NCI-H1436 (cell line): ENCODE results near the gene TTC39A.

Experiments
- DNase-seq: peaks from one replicate; lab custom pipeline; 2025; lab: John Stamatoyannopoulos, UW

Gene TTC39A

GRCh38 chr1:51314974-51315373 is 15.4 kb downstream of the TTC39A start:
- no peak for DNase-seq

GRCh38 chr1:51313961-51314777 is 16.2 kb downstream of the TTC39A start:
- no peak for DNase-seq

DNA sequence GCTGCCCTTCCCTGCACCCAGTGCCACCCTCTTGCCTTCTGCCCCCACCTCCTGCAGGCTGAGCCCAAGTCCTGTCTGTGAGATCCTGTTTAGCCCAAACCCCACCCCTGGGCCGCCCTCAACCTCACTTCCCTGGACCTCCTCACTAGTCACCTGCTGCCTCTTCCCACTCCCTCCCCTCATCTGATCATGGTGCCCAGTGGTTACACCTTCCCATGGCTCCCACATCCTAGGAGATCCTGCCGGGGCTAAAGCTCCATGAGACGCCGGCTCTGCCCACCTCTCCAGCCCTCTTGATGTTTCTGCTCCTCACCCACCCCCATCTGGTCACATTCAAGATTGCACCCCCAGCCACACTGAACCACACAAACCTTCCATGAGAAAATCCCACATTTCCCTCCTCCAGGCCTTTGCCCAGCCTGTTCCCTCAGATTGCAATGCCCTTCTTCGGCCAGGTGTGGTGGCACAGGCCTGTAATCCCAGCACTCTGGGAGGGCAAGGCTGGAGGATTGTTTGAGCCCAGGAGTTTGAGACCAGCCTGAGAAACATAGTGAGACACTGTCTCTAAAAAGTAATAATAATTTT is 17.0 kb downstream of the TTC39A start:
- no peak for DNase-seq

- DNase-seq: no peak
These were observed 17.6 kb downstream of the TTC39A start for GRCh38 chr1:51312718-51313117.

- DNase-seq: no peak
These were observed 18.5 kb downstream of the TTC39A start for GRCh38 chr1:51311826-51312225.

DNA sequence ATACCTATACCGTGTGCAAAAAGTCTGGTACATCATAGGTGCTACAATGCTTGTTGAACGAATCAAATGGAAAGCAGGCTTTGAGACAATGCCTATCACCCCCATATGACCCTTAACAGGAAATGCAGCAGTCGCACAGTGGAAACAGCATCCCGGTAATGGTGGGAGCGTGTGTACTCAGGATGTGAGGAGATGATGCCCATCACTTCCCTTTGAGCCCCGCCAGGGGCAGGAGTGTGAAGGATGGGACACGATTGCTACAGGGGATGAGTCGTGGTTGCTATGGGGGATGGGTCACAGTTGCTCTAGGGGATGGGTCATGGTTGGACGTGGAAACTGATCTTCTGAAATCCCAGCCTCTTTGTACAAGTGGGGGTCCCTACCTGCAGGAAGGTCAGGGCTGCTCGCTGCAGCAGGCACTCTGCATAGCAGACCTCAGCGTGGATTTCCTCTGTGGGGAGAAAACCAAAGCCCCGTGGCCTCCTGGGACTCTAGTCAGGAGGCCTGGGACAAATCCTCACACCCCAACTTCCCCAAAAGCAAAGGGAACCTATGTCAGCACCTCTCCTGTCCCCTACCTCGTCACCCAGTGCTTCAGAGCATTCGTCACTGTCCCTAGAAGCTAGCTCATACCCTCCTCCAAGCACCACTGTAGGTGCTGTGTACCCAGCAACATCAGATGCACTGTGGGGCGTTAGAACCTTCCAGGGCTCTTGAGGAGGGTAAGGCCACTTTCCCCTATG is 19.3 kb downstream of the TTC39A start:
- DNase-seq: no peak

GRCh38 chr1:51309291-51309690 is 21.1 kb downstream of the TTC39A start:
- DNase-seq: no peak

GRCh38 chr1:51308636-51309035 is 21.7 kb downstream of the TTC39A start:
- no peak for DNase-seq

- DNase-seq: no peak
These were observed 23.4 kb downstream of the TTC39A start for GRCh38 chr1:51306950-51307349.

GRCh38 chr1:51305371-51305823 is 25.0 kb downstream of the TTC39A start:
- DNase-seq: no peak

DNA sequence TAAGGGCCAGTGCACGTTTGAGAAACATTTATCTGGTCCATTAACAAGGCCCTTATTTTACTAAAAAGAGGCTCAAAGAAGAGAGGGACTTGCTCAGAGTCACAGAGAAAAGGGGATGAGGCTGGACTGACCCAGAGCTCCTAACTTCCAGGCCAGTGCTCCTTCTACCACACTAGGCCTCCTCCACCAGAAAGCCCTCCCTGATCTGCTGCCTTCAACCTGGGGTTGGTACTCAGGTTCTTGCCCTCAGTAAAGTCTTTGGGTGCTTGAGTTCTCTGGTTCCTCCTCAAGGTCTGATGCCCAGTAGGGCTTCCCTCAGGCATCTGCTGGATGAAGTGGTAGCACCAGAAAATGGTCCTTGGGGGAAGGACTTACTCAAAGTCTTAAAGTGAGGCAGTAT is 26.0 kb downstream of the TTC39A start:
- DNase-seq: no peak

DNA sequence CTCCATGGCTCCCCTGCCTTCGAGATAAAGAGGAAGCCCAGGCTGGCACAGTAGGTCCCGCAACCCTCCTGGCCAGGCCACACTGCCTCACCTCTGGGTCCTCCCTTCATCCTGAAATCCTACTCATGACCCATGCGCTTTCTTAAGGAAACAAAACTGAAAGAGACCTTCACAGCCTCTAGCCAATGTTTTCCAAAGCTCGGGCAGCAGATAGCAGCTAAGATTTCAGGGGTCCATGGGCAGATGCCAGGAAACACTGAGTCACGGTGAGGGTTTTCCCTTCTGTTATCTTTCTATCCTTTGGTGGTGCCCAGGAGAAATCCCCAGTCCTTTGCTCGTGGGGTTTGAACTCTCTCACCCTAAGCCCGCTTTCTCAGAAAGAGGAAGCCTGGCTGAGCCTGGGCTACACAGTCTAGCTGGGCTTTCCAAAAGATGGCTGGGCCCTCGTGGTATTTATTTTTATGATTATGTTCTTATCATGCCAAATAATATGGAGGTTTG is 26.6 kb downstream of the TTC39A start:
- DNase-seq: no peak

GRCh38 chr1:51303315-51303714 is 27.0 kb downstream of the TTC39A start:
- no peak for DNase-seq

- no peak for DNase-seq
These were observed 27.6 kb downstream of the TTC39A start for GRCh38 chr1:51302746-51303145.

DNA sequence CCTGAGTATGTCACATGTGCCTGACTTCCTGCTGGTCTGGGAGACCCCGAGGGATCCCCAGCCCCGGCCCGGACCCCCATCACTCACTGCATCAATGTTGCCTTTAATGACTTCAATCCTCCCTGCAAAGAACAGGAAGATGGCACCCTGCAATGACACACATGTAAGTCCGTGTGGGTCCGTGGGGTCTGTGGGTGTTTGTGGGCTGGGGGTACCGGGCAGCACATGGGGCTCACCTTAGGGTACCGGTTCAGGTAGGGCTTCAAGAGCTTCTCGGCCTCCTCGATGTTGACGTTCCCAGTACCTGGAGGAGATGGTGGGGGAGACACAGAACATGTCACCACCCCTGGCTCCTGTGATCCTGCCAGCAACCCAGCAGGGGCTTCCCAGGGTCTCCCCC is 28.1 kb downstream of the TTC39A start:
- no peak for DNase-seq

DNA sequence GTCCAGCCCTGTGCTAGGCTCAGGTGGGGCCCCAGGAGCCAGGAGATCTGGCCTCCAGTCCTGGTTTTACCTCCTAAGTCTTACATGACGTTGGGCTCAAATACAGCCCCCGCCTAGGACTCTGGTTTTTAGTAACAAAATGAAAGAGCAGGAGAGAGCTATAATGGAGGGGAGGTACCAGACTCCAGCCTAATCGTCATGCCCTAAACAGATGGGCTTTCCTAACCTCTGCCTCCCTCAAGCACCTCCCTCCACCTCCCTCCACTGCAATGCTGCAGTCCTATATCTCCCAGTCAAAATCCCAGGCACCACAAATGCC is 28.6 kb downstream of the TTC39A start:
- no peak for DNase-seq

DNA sequence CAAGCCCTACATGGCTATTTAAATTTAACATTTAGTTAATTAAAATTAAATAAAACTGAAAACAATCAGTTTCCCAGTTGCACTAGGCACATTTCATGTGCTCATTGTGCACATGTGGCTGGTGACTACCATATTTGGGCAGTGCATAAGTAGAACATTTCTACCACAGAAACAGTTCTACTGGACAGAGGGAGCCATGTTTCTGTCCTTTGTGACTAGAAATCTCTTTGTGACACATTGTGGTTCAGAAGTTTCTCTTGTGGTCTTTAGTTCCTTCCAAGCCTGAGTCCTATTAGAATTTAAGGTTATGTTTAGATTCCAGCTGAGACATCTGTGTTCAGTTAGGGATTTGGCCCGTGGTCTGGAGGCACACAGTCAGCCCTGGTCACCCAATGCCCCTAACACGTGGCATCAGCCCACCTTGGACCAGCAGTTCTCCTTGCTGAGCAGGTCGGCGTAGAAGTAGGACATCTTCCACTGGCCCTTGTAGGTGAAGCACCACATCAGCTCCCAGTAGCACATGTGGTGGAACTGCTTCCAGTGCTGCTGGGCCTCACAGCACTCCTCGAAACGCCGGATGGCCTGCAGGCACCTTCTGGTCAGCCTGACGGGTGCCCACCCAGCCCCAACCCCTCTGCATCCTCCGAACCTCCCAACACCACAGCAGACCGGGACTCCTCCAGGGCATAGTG is 29.1 kb downstream of the TTC39A start:
- DNase-seq: no peak

GRCh38 chr1:51299981-51300670 is 30.2 kb downstream of the TTC39A start:
- DNase-seq: no peak

- DNase-seq: no peak
These were observed 31.0 kb downstream of the TTC39A start for GRCh38 chr1:51299185-51299885.

- DNase-seq: no peak
These were observed 32.0 kb downstream of the TTC39A start for GRCh38 chr1:51298322-51298705.
